GM06990 (cell line): ENCODE measurements around the gene RIPOR2.

Source experiments
- DNase-seq: peaks from one replicate; pipeline ENCODE4 v3.0.0-alpha.2; 2011; ENCODE audit not compliant: insufficient read length; ENCODE audit errors: extremely low read depth
- H3K27me3 ChIP-seq: replicated peaks from 2 replicates; pipeline ENCODE4 v1.6.0; 2011; ENCODE audit warnings: low read length; ENCODE audit not compliant: control insufficient read depth, insufficient read depth
- H3K36me3 ChIP-seq: 2 replicates; pipeline ENCODE4 v1.5.1; 2011; ENCODE audit warnings: low read length; ENCODE audit not compliant: control insufficient read depth, insufficient read depth
- H3K4me3 ChIP-seq: replicated peaks from 2 replicates; pipeline ENCODE4 v1.5.1; 2011; ENCODE audit warnings: low read depth, mild to moderate bottlenecking, control low read depth, low read length
- CTCF ChIP-seq: IDR thresholded peaks from 2 replicates; pipeline ENCODE4 v1.5.1; 2011; ENCODE audit warnings: low read length, control low read depth, mild to moderate bottlenecking, inconsistent platforms; ENCODE audit not compliant: insufficient read depth, poor library complexity, severe bottlenecking

RIPOR2 gene

GRCh38 chr6:24875534-24875901 is 60.2 kb downstream of the RIPOR2 start:
- peaks cover 6% of the 10 kb centered on the region for H3K36me3 ChIP-seq
- no peak for DNase-seq
- no peaks in the 10 kb centered on the region for H3K27me3 ChIP-seq
- TF ChIP-seq CTCF = no peak
- H3K4me3 ChIP-seq = no peak overlapping the region

- H3K4me3 ChIP-seq = no peak overlapping the region
- no peaks in the 10 kb centered on the region for H3K27me3 ChIP-seq
- no peak for TF ChIP-seq CTCF
- H3K36me3 ChIP-seq = peaks cover 8% of the 10 kb centered on the region
- DNase-seq = no peak
Observed at GRCh38 chr6:24874776-24875533, 60.8 kb downstream of the RIPOR2 start.

DNA sequence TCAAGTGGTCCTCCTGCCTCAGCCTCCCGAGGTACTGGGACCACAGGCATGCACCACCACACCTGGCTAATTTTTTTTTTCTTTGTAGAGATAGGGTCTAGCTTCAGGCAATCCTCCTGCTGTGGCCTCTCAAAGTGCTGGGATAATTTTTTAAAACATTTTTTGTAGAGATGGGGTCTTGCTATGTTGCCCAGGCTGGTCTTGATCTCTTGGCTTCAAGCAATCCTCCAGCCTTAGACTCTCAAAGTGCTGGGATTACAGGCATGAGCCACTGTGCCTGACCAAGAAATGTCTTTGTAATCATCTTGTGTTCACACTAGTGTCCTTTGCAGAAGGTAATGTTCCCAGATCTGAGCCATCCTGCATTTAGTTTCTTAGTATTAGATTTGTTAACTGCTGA is 61.6 kb downstream of the RIPOR2 start:
- DNase-seq = no peak
- H3K27me3 ChIP-seq = no peaks in the 10 kb centered on the region
- no peak overlapping the region for H3K4me3 ChIP-seq
- H3K36me3 ChIP-seq = peaks cover 8% of the 10 kb centered on the region
- TF ChIP-seq CTCF = no peak

DNA sequence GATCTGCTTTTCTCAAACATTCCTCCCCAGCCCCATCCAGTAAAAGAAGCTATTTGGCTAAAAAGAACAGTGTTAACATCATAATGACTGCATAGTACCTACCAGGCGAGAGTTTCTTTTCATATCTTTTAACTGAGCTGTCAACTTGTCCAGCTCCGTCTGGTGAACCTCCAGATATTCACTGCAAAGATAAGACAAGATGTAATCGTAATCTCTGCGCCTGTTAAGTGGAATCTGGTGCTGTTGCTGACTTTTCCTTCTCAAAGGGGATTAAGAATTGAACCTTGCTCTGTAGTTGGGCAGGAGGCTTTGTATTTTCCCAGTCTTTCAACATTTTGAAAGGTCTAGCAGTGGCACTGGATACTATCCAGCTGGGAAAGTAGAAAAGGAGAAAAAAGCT is 63.0 kb downstream of the RIPOR2 start:
- Histone ChIP-seq H3K4me3 (no peak overlapping the region), H3K36me3 (peaks cover 10% of the 10 kb centered on the region), H3K27me3 (no peaks in the 10 kb centered on the region)
- TF ChIP-seq CTCF = no peak
- DNase-seq = no peak

GRCh38 chr6:24868765-24869164 is 67.0 kb downstream of the RIPOR2 start:
- Histone ChIP-seq H3K4me3 (no peak overlapping the region), H3K27me3 (no peaks in the 10 kb centered on the region), H3K36me3 (peaks cover 14% of the 10 kb centered on the region)
- DNase-seq = no peak
- TF ChIP-seq CTCF = no peak

- no peak overlapping the region for H3K4me3 ChIP-seq
- peaks cover 12% of the 10 kb centered on the region for H3K36me3 ChIP-seq
- DNase-seq = no peak
- H3K27me3 ChIP-seq = no peaks in the 10 kb centered on the region
- TF ChIP-seq CTCF = no peak
Observed at GRCh38 chr6:24867104-24867703, 68.6 kb downstream of the RIPOR2 start.
